Progenitor cell of endocrine pancreas (in vitro differentiated cells): ENCODE measurements around the gene ATP6V1F. TPM values are rescaled to one million over a fixed set of nuclear protein-coding genes. Genes with fewer than 3 reads are reported as not detected.

Source experiments
- DNase-seq: peaks from one replicate; pipeline ENCODE4 v3.0.0; 2021; ENCODE audit warnings: low spot score; ENCODE audit not compliant: unreplicated experiment
- H3K27ac Mint-ChIP-seq: 2 replicates; pipeline ENCODE4 v1.8.0; 2021; ENCODE audit warnings: mild to moderate bottlenecking, moderate library complexity, mixed read lengths
- H3K27me3 Mint-ChIP-seq: 2 replicates; pipeline ENCODE4 v1.8.0; 2021; ENCODE audit warnings: mixed read lengths
- H3K36me3 Mint-ChIP-seq: 2 replicates; pipeline ENCODE4 v1.8.0; 2022; ENCODE audit warnings: mixed read lengths; ENCODE audit not compliant: insufficient read depth
- H3K4me1 Mint-ChIP-seq: 2 replicates; pipeline ENCODE4 v1.8.0; 2021; ENCODE audit warnings: low read depth, mixed read lengths
- H3K4me3 Mint-ChIP-seq: 2 replicates; pipeline ENCODE4 v1.8.0; 2021; ENCODE audit warnings: low read depth, mild to moderate bottlenecking, moderate library complexity, mixed read lengths
- H3K9me3 Mint-ChIP-seq: 2 replicates; pipeline ENCODE4 v1.8.0; 2021; ENCODE audit warnings: low read depth, mixed read lengths
- CTCF ChIP-seq: fragments of 200-600 bp; sonication (generic); IDR thresholded peaks from one replicate; pipeline ENCODE4 v1.5.0; 2021; ENCODE audit warnings: antibody characterized with exemption, mild to moderate bottlenecking; ENCODE audit not compliant: unreplicated experiment
- total RNA-seq: library from RNA; stranded (reverse); gene quantifications from 2 replicates; pipeline ENCODE4 v1.2.1, GENCODE V29; 2021

ATP6V1F gene
- total RNA-seq, 1 donor from 2014 or later, result 119 TPM

DNA sequence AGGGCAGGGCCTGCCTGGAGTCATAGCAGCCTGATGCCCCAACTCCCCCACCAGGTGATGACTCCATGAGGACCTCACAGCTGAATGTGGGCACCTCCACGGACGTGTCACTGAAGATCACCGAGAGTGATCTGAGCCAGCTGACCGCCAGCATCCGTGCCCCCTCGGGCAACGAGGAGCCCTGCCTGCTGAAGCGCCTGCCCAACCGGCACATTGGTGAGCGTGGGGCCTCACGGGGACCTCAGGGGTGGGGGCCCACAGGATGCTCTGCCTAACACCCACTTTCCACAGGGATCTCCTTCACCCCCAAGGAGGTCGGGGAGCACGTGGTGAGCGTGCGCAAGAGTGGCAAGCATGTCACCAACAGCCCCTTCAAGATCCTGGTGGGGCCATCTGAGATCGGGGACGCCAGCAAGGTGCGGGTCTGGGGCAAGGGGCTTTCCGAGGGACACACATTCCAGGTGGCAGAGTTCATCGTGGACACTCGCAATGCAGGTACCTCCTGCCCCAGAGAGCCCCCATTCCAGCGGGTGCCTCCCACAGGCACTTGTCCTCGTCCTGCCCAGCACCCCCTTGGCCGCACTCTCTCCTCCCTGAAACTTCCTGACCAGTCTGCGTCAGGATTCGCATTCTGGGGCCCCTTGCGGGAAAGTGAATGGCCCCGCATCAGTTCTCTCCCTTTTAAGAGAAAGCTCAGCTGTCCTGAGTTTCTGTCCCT, 10.0 kb upstream of the ATP6V1F start:
- no peaks in the 10 kb centered on the region for H3K9me3 Mint-ChIP-seq
- DNase-seq, result no peak
- H3K4me1 Mint-ChIP-seq, result no peaks in the 10 kb centered on the region
- no peak overlapping the region for H3K4me3 Mint-ChIP-seq
- H3K27ac Mint-ChIP-seq, result no peak overlapping the region
- no peak for TF ChIP-seq CTCF
- no peaks in the 10 kb centered on the region for H3K36me3 Mint-ChIP-seq
- peaks cover 2% of the 10 kb centered on the region for H3K27me3 Mint-ChIP-seq

- Mint-ChIP-seq H3K27ac (no peak overlapping the region), H3K4me1 (no peaks in the 10 kb centered on the region), H3K9me3 (no peaks in the 10 kb centered on the region), H3K36me3 (no peaks in the 10 kb centered on the region), H3K27me3 (peaks cover 2% of the 10 kb centered on the region), H3K4me3 (no peak overlapping the region)
- TF ChIP-seq CTCF, result no peak
- DNase-seq, result no peak
Observed at GRCh38 chr7:128853799-128854198, 8.9 kb upstream of the ATP6V1F start.

DNA sequence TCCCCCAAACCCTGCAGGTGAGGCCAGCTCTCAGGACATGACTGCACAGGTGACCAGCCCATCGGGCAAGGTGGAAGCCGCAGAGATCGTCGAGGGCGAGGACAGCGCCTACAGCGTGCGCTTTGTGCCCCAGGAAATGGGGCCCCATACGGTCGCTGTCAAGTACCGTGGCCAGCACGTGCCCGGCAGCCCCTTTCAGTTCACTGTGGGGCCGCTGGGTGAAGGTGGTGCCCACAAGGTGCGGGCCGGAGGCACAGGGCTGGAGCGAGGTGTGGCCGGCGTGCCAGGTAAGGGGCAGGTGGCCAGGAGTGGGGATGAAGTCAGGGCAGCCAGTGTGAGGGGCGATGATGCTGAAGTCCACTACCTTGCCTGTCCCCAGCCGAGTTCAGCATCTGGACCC, 8.3 kb upstream of the ATP6V1F start:
- TF ChIP-seq CTCF, result no peak
- no peaks in the 10 kb centered on the region for H3K4me1 Mint-ChIP-seq
- H3K36me3 Mint-ChIP-seq, result no peaks in the 10 kb centered on the region
- H3K4me3 Mint-ChIP-seq, result no peak overlapping the region
- H3K9me3 Mint-ChIP-seq, result no peaks in the 10 kb centered on the region
- DNase-seq, result no peak
- peaks cover 2% of the 10 kb centered on the region for H3K27me3 Mint-ChIP-seq
- H3K27ac Mint-ChIP-seq, result no peak overlapping the region

GRCh38 chr7:128855559-128855958, 7.1 kb upstream of the ATP6V1F start:
- H3K27ac Mint-ChIP-seq, result no peak overlapping the region
- H3K4me1 Mint-ChIP-seq, result no peaks in the 10 kb centered on the region
- no peak overlapping the region for H3K4me3 Mint-ChIP-seq
- H3K27me3 Mint-ChIP-seq, result no peaks in the 10 kb centered on the region
- no peak for TF ChIP-seq CTCF
- no peak for DNase-seq
- no peaks in the 10 kb centered on the region for H3K36me3 Mint-ChIP-seq
- no peaks in the 10 kb centered on the region for H3K9me3 Mint-ChIP-seq

GRCh38 chr7:128856001-128856718, 6.5 kb upstream of the ATP6V1F start:
- Mint-ChIP-seq H3K4me1 (no peaks in the 10 kb centered on the region), H3K9me3 (no peaks in the 10 kb centered on the region), H3K36me3 (no peaks in the 10 kb centered on the region), H3K4me3 (no peak overlapping the region), H3K27ac (no peak overlapping the region), H3K27me3 (no peaks in the 10 kb centered on the region)
- DNase-seq, result no peak
- TF ChIP-seq CTCF, result no peak
